K562 (cell line): ENCODE results near the gene RXFP1.

ENCODE experiments used
- BCL6 ChIP-seq: fragments of 250-450 bp; sonication (Bioruptor Pico); IDR thresholded peaks from 2 replicates; pipeline ENCODE4 v1.4.0; 2020
- BCLAF1 ChIP-seq, 2 experiments: fragments of 450-650 bp in 1 of 2; IDR thresholded peaks; 2 replicates each; pipeline ENCODE4 v1.6.1; 2011 to 2017; ENCODE audit warnings: low read depth in 2 of 2, antibody characterized with exemption in 1 of 2, borderline replicate concordance in 1 of 2, low read length in 1 of 2, mild to moderate bottlenecking in 1 of 2, mixed read lengths in 1 of 2; ENCODE audit not compliant: control insufficient read depth in 1 of 2
- EP300 ChIP-seq: IDR thresholded peaks from 2 replicates; pipeline ENCODE4 v1.6.1; 2012; ENCODE audit warnings: low read length, improper control_type of control experiment
- ETS2 ChIP-seq: IDR thresholded peaks from 2 replicates; pipeline ENCODE4 v1.6.1; 2016; ENCODE audit warnings: borderline replicate concordance, missing genetic modification characterization, mild to moderate bottlenecking, moderate library complexity, missing compliant biosample characterization; ENCODE audit not compliant: poor library complexity, severe bottlenecking
- FOXJ3 ChIP-seq: sonication (generic); formaldehyde crosslinking; IDR thresholded peaks from 2 replicates; pipeline ENCODE4 v1.4.0; 2020; ENCODE audit warnings: mild to moderate bottlenecking, missing genetic modification reagents
- MXI1 ChIP-seq: IDR thresholded peaks from 2 replicates; pipeline ENCODE4 v1.6.1; 2011; ENCODE audit warnings: low read depth, mild to moderate bottlenecking, improper control_type of control experiment, low read length
- NCOA6 ChIP-seq: fragments of 450-650 bp; IDR thresholded peaks from 2 replicates; pipeline ENCODE4 v1.6.1; 2017; ENCODE audit warnings: mild to moderate bottlenecking
- NFYB ChIP-seq: IDR thresholded peaks from 2 replicates; pipeline ENCODE4 v1.6.1; 2011; ENCODE audit warnings: mild to moderate bottlenecking, moderate library complexity; ENCODE audit not compliant: insufficient read length; ENCODE audit errors: extremely low read depth
- SIN3A ChIP-seq, 2 experiments: fragments of 150-350 bp in 1 of 2; IDR thresholded peaks; 2 replicates each; pipeline ENCODE4 v1.6.1; 2011 to 2016; ENCODE audit warnings: borderline replicate concordance in 2 of 2, low read depth in 2 of 2, low read length in 2 of 2, mild to moderate bottlenecking in 2 of 2, moderate library complexity in 2 of 2; ENCODE audit not compliant: control insufficient read depth in 1 of 2
- SRSF9 ChIP-seq: fragments of 200-400 bp; formaldehyde crosslinking; IDR thresholded peaks from 2 replicates; pipeline ENCODE4 v1.6.1; 2017; ENCODE audit warnings: low read depth, low read length, borderline replicate concordance
- TCF7L2 ChIP-seq: fragments of 150-350 bp; IDR thresholded peaks from 2 replicates; pipeline ENCODE4 v1.6.1; 2016; ENCODE audit warnings: low read depth, mild to moderate bottlenecking, low read length, moderate library complexity
- TF ChIP-seq, protein P1 (sequence below), 3 experiments: IDR thresholded peaks in 2 of 3; conservative IDR thresholded peaks in 1 of 3; 2 replicates each; pipeline ENCODE4 v1.5.1; 2011 to 2012; ENCODE audit warnings: low read length in 3 of 3, mild to moderate bottlenecking in 3 of 3, control low read depth in 2 of 3, improper control_type of control experiment in 1 of 3, inconsistent platforms in 1 of 3, low read depth in 1 of 3, mixed read lengths in 1 of 3, moderate library complexity in 1 of 3; ENCODE audit not compliant: insufficient read depth in 2 of 3

GRCh38 chr4:158667651-158668198 is 146.0 kb downstream of the RXFP1 start:
- TF ChIP-seq, protein P1, sequence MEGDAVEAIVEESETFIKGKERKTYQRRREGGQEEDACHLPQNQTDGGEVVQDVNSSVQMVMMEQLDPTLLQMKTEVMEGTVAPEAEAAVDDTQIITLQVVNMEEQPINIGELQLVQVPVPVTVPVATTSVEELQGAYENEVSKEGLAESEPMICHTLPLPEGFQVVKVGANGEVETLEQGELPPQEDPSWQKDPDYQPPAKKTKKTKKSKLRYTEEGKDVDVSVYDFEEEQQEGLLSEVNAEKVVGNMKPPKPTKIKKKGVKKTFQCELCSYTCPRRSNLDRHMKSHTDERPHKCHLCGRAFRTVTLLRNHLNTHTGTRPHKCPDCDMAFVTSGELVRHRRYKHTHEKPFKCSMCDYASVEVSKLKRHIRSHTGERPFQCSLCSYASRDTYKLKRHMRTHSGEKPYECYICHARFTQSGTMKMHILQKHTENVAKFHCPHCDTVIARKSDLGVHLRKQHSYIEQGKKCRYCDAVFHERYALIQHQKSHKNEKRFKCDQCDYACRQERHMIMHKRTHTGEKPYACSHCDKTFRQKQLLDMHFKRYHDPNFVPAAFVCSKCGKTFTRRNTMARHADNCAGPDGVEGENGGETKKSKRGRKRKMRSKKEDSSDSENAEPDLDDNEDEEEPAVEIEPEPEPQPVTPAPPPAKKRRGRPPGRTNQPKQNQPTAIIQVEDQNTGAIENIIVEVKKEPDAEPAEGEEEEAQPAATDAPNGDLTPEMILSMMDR (IDR thresholded peaks at IDR 0.05 in 2 of 3, conservative IDR thresholded peaks at IDR 0.05 in 1 of 3; ENCODE audit: insufficient read depth in 2 of 3, low read depth in 1 of 3, low read length in 3 of 3): peak; percentile 67 to 71 (median 67)
- TF ChIP-seq BCLAF1 (IDR thresholded peaks at IDR 0.05; ENCODE audit: borderline replicate concordance in 1 of 2, control insufficient read depth in 1 of 2, low read depth in 2 of 2, low read length in 1 of 2): no peak
- no peak for TF ChIP-seq BCL6 (CRISPR knock-in tag)
- TF ChIP-seq SRSF9: no peak
- TF ChIP-seq FOXJ3 (CRISPR knock-in tag): no peak
- no peak for TF ChIP-seq NCOA6
- TF ChIP-seq TCF7L2: no peak
- TF ChIP-seq EP300: 0 out of 2 replicates have a peak, but pooled peaks have one; percentile 12
- no peak for TF ChIP-seq NFYB
- no peak for TF ChIP-seq ETS2
- TF ChIP-seq MXI1: no peak
- TF ChIP-seq SIN3A (IDR thresholded peaks at IDR 0.05; ENCODE audit: borderline replicate concordance in 2 of 2, control insufficient read depth in 1 of 2, low read depth in 2 of 2, low read length in 2 of 2): no peak
